HepG2 (cell line): ENCODE results near the gene IRAK2. TPM values are rescaled to one million over a fixed set of nuclear protein-coding genes. Genes with fewer than 3 reads are reported as not detected.

Source experiments
- AHR ChIP-seq: IDR thresholded peaks from 2 replicates; pipeline ENCODE4 v1.6.1; 2018; ENCODE audit warnings: missing genetic modification reagents, missing compliant biosample characterization
- HDAC1 ChIP-seq: sonication (generic); formaldehyde crosslinking; IDR thresholded peaks from 2 replicates; pipeline ENCODE4 v1.5.1; 2020; ENCODE audit warnings: mild to moderate bottlenecking, missing genetic modification reagents
- KAT8 ChIP-seq: IDR thresholded peaks from 2 replicates; pipeline ENCODE4 v1.6.1; 2016; ENCODE audit warnings: missing genetic modification reagents, missing compliant biosample characterization
- NRL ChIP-seq: sonication (generic); formaldehyde crosslinking; IDR thresholded peaks from 2 replicates; pipeline ENCODE4 v1.5.0; 2020; ENCODE audit warnings: missing genetic modification reagents, mild to moderate bottlenecking, moderate library complexity, borderline replicate concordance
- POGZ ChIP-seq: sonication (generic); formaldehyde crosslinking; IDR thresholded peaks from 2 replicates; pipeline ENCODE4 v1.4.0; 2020; ENCODE audit warnings: mild to moderate bottlenecking, missing genetic modification reagents
- PPARG ChIP-seq: conservative IDR thresholded peaks from 2 replicates; pipeline ENCODE4 v1.6.1; 2016; ENCODE audit warnings: missing biosample characterization, missing genetic modification reagents
- RAD51 ChIP-seq: fragments of 450-650 bp; IDR thresholded peaks from 2 replicates; pipeline ENCODE4 v1.6.1; 2016; ENCODE audit warnings: borderline replicate concordance
- UBTF ChIP-seq: sonication (generic); formaldehyde crosslinking; IDR thresholded peaks from 2 replicates; pipeline ENCODE4 v1.4.0; 2020; ENCODE audit warnings: mild to moderate bottlenecking, missing genetic modification reagents
- ZNF142 ChIP-seq: sonication (generic); formaldehyde crosslinking; IDR thresholded peaks from 2 replicates; pipeline ENCODE4 v1.4.0; 2020; ENCODE audit warnings: missing genetic modification reagents
- ZNF317 ChIP-seq: sonication (generic); formaldehyde crosslinking; IDR thresholded peaks from 2 replicates; pipeline ENCODE4 v1.5.0; 2020; ENCODE audit warnings: mild to moderate bottlenecking, missing genetic modification reagents
- ZNF543 ChIP-seq: sonication (generic); formaldehyde crosslinking; IDR thresholded peaks from 2 replicates; pipeline ENCODE4 v1.4.0; 2020; ENCODE audit warnings: mild to moderate bottlenecking, missing genetic modification reagents
- ZNF691 ChIP-seq: sonication (generic); formaldehyde crosslinking; IDR thresholded peaks from 2 replicates; pipeline ENCODE4 v1.4.0; 2020; ENCODE audit warnings: missing genetic modification reagents, low read depth, mild to moderate bottlenecking, borderline replicate concordance
- ZNF761 ChIP-seq: sonication (generic); formaldehyde crosslinking; conservative IDR thresholded peaks from 2 replicates; pipeline ENCODE4 v1.4.0; 2020; ENCODE audit warnings: mild to moderate bottlenecking, missing genetic modification reagents
- ZNF839 ChIP-seq: sonication (generic); formaldehyde crosslinking; IDR thresholded peaks from 2 replicates; pipeline ENCODE4 v1.4.0; 2020; ENCODE audit warnings: missing genetic modification reagents, mild to moderate bottlenecking, borderline replicate concordance
- polyA plus RNA-seq, 8 experiments: library from polyadenylated mRNA; depleted of rRNA in 3 of 8; stranded (reverse) in 7 of 8; unstranded in 1 of 8; fragments of >200 nt; fragmentation: Illumina TruSeq in 4 of 8; extraction: Trizol in 4 of 8; gene quantifications; 2 replicates each; pipeline versions ENCODE4 v1.2.1 to v1.2.3, GENCODE V29; 2011 to 2016; ENCODE audit warnings: low read depth in 4 of 8, missing spikeins in 1 of 8, mixed read lengths in 1 of 8; ENCODE audit not compliant: insufficient read depth in 1 of 8
- total RNA-seq, 5 experiments: library from RNA; depleted of rRNA; stranded (reverse); fragments of >200 nt; fragmentation: Illumina TruSeq; extraction: Trizol; gene quantifications; 2 replicates each; pipeline ENCODE4 v1.2.3, GENCODE V29; 2016; ENCODE audit warnings: low read depth in 1 of 5
- TF ChIP-seq, protein P1 (sequence below): IDR thresholded peaks from 2 replicates; pipeline ENCODE4 v1.6.1; 2012; ENCODE audit warnings: inconsistent platforms

The IRAK2 gene
- total and polyA plus RNA-seq, 2 of the 13 experiments (the other 11 are each of a cell fraction or from before 2014, with no cell fraction given): 13.1 to 23.3 TPM

DNA sequence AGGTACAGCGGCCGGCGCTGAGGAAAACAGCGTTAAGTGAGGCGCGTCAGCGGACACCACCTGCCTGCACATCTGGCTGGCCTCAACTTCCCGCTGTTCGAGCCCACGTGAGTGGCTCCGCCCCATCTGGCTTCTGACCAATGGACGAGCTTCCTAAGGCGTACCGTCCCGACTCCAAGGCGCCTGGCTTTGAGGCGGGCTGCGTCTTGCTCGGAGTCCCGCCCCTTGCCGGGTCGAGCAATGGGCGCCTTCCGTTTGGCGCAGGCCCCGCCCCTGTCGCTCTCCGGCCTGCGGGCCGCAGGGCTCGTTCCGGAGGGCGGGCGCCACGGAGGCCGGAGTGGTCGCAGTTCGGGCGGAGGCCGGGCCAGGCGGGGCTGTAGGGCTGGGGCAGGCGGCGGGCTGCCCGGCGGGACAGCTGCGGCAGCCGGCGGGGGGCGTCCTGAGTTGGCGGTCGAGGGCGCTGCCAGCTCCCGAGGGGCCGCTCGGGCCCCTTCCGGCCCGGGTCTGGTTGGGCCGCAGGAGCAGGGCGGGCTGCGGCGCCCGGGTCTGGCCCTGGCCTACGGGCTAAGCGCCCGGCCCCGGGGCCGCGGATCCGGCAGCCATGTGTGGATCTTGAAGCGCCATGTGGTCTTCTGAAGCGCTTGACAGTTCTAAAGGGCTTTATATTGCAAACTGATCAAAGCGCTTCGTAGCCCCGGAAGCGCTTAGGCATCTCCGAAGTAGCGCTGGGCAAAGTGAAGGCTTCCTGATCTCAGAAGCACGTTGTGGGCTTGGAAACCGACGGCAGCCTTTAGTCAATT lies 83.7 kb downstream of the IRAK2 start, which contains the start of gene TATDN2 (continued):
- TF ChIP-seq AHR (CRISPR knock-in tag) (0 out of 2 replicates have a peak, but pooled peaks have one; percentile 20), NRL (CRISPR knock-in tag) (no peak), POGZ (CRISPR knock-in tag) (peak; percentile 51; the same call in 1 of the 2 replicates), ZNF142 (CRISPR knock-in tag) (no peak; the same call in none of the 2 replicates), UBTF (CRISPR knock-in tag) (peak; percentile 78; the same call in 1 of the 2 replicates), ZNF761 (CRISPR knock-in tag) (peak; percentile 95), ZNF839 (CRISPR knock-in tag) (no peak), ZNF317 (peak; percentile 32; the same call in 1 of the 2 replicates), ZNF543 (CRISPR knock-in tag) (0 out of 2 replicates have a peak, but pooled peaks have one; percentile 62), PPARG (CRISPR knock-in tag) (peak; percentile 43; the same call in 1 of the 2 replicates), ZNF691 (peak; percentile 73; the same call in 1 of the 2 replicates), KAT8 (peak; percentile 68), HDAC1 (peak; percentile 51; the same call in 1 of the 2 replicates), RAD51 (no peak)
- TF ChIP-seq, protein P1, sequence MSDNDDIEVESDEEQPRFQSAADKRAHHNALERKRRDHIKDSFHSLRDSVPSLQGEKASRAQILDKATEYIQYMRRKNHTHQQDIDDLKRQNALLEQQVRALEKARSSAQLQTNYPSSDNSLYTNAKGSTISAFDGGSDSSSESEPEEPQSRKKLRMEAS: peak; percentile 95
